H1 (cell line): Measurements from ENCODE around the gene C19orf47. TPM values are rescaled to one million over a fixed set of nuclear protein-coding genes. Genes with fewer than 3 reads are reported as not detected.

ENCODE experiments used
- CHD1 ChIP-seq: IDR thresholded peaks from 2 replicates; pipeline ENCODE4 v1.6.1; 2012; ENCODE audit warnings: low read depth, low read length, improper control_type of control experiment
- EP300 ChIP-seq, 2 experiments: IDR thresholded peaks; 1 replicate in 1 of 2; 2 replicates in 1 of 2; pipeline ENCODE4 v1.6.1; 2011 to 2012; ENCODE audit warnings: low read depth in 2 of 2, low read length in 2 of 2, mild to moderate bottlenecking in 2 of 2, borderline replicate concordance in 1 of 2, inconsistent platforms in 1 of 2, moderate library complexity in 1 of 2
- GTF2F1 ChIP-seq: IDR thresholded peaks from 2 replicates; pipeline ENCODE4 v1.6.1; 2012; ENCODE audit warnings: low read depth, low read length, improper control_type of control experiment, borderline replicate concordance
- NANOG ChIP-seq: IDR thresholded peaks from 2 replicates; pipeline ENCODE4 v1.6.1; 2011; ENCODE audit warnings: low read length, low read depth, mild to moderate bottlenecking, inconsistent platforms; ENCODE audit not compliant: insufficient read depth, poor library complexity, severe bottlenecking
- SP1 ChIP-seq: IDR thresholded peaks from 2 replicates; pipeline ENCODE4 v1.6.1; 2011; ENCODE audit warnings: low read depth, low read length
- YY1 ChIP-seq: IDR thresholded peaks from 2 replicates; pipeline ENCODE4 v1.6.1; 2011; ENCODE audit warnings: low read depth, mild to moderate bottlenecking, low read length
- polyA plus RNA-seq, 7 experiments: library from polyadenylated mRNA; depleted of rRNA in 3 of 7; stranded (reverse) in 5 of 7; unstranded in 2 of 7; fragments of >200 nt in 5 of 7; fragments of 200-250 nt in 2 of 7; gene quantifications; 1 replicate in 5 of 7; 2 replicates in 1 of 7; 4 replicates in 1 of 7; pipeline versions ENCODE4 v1.2.1 to v1.2.3, GENCODE V29; 2011 to 2013; ENCODE audit warnings: missing spikeins in 2 of 7, mixed read lengths in 2 of 7
- total RNA-seq: library from RNA; stranded (reverse); fragmentation: NEBNext Ultra II Directional; extraction: Animal tissue kit (Norgen Biotek cat#: 25700); gene quantifications from 2 replicates; pipeline ENCODE4 v1.2.1, GENCODE V29; 2021

C19orf47 gene
- total and polyA plus RNA-seq, 2 of the 8 experiments (the other 6 are each of a cell fraction or from before 2014, with no cell fraction given) = 17.8 to 27.3 TPM

DNA sequence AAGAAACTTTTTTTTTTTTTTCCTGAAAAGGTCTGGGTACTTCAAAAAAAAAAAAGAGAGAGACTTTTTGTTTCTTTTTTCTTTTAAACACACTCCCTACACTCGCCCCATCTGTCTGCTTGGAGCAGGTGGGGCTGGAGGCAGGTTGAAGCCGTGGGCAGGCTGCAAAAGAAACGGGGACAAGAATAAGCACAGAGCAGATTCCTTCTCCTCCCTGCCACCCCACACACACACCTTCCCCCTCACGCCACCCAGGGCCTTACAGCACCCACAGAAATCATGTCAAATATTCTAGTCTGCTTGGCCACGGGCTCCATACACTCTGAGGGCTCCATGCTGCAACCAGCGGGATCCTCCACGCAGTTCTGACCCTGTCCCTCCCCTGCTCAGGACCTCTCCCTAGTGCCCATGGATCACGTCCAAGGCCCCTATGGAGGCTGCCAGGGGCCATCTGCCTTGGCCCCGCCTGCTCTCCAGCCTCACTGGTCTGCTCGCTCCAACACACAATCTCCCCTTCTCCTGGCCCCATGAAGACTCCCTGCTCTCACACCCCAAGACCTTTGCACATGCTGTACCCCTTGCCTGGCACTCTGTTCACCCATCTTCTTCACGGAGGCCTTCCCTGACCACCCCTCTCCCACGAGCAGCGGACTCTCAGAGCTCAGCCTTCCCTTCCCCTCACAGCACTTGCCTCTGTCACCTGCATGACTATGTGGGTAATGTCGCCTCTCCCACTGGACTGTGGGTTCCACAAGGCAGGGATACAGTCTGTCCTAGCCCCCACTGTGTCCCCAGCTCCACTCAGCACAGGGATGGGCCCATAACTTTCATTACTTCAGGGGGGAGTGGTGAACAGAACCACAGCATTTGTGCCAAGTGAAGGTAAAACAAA lies 74.5 kb downstream of the C19orf47 start (continued):
- no peak for TF ChIP-seq SP1
- no peak for TF ChIP-seq NANOG
- no peak for TF ChIP-seq YY1
- TF ChIP-seq GTF2F1 = no peak
- TF ChIP-seq EP300 (IDR thresholded peaks at IDR 0.05; ENCODE audit: borderline replicate concordance in 1 of 2, low read depth in 2 of 2, low read length in 2 of 2) = no peak
- no peak for TF ChIP-seq CHD1
